Neural cell (in vitro differentiated cells): Measurements from ENCODE around the gene GABPB1.

Experiments used
- EZH2 ChIP-seq: fragments of 200-600, 300-800 bp; shearing (Covaris generic), sonication (generic); IDR thresholded peaks from 2 replicates; pipeline ENCODE4 v1.6.1; 2014; ENCODE audit warnings: antibody characterized with exemption, low read length, borderline replicate concordance, mild to moderate bottlenecking; ENCODE audit not compliant: insufficient read depth, poor library complexity, severe bottlenecking
- POLR2AphosphoS5 ChIP-seq: IDR thresholded peaks from 2 replicates; pipeline ENCODE4 v1.6.1; 2012
- RAD21 ChIP-seq: fragments of 450-650 bp; conservative IDR thresholded peaks from 2 replicates; pipeline ENCODE4 v1.6.1; 2014; ENCODE audit warnings: antibody characterized with exemption, mild to moderate bottlenecking, moderate library complexity
- TF ChIP-seq, protein P1 (sequence below): fragments of 450-650 bp; IDR thresholded peaks from 2 replicates; pipeline ENCODE4 v1.5.1; 2014; ENCODE audit warnings: antibody characterized with exemption, mild to moderate bottlenecking, moderate library complexity; ENCODE audit not compliant: poor library complexity, severe bottlenecking

DNA sequence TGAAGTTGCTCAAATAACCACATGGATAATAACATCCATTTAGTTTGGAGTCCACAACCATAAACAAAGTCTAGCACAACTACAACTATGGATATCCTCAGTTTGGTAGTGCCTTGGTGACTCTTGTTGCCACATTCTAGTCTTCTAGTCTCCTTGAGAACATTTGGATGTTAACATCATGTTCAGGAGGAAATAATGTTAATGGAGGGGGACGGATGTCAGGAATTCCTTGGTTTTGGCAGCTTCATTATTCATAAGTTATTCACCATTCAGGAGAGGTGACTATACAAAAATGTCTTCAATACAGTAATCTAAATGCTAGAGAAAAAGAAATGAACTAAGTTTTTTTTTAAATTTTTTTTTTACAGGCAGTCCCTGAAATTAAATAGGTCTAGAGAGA, 26.4 kb upstream of the GABPB1 start:
- TF ChIP-seq, protein P1, sequence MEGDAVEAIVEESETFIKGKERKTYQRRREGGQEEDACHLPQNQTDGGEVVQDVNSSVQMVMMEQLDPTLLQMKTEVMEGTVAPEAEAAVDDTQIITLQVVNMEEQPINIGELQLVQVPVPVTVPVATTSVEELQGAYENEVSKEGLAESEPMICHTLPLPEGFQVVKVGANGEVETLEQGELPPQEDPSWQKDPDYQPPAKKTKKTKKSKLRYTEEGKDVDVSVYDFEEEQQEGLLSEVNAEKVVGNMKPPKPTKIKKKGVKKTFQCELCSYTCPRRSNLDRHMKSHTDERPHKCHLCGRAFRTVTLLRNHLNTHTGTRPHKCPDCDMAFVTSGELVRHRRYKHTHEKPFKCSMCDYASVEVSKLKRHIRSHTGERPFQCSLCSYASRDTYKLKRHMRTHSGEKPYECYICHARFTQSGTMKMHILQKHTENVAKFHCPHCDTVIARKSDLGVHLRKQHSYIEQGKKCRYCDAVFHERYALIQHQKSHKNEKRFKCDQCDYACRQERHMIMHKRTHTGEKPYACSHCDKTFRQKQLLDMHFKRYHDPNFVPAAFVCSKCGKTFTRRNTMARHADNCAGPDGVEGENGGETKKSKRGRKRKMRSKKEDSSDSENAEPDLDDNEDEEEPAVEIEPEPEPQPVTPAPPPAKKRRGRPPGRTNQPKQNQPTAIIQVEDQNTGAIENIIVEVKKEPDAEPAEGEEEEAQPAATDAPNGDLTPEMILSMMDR: no peak
- TF ChIP-seq POLR2AphosphoS5: no peak
- TF ChIP-seq EZH2: no peak
- no peak for TF ChIP-seq RAD21
